ENCODE results near the gene PREPL. TPM values are rescaled to one million over a fixed set of nuclear protein-coding genes. Genes with fewer than 3 reads are reported as not detected.
A peak's percentile ranks its signal among the peaks of the same experiment; 100 is the strongest.

The PREPL gene
- total and polyA plus RNA-seq, 2 of the 13 experiments (the other 11 are each of a cell fraction or from before 2014, with no cell fraction given) = 19.7 to 34.3 TPM

DNA sequence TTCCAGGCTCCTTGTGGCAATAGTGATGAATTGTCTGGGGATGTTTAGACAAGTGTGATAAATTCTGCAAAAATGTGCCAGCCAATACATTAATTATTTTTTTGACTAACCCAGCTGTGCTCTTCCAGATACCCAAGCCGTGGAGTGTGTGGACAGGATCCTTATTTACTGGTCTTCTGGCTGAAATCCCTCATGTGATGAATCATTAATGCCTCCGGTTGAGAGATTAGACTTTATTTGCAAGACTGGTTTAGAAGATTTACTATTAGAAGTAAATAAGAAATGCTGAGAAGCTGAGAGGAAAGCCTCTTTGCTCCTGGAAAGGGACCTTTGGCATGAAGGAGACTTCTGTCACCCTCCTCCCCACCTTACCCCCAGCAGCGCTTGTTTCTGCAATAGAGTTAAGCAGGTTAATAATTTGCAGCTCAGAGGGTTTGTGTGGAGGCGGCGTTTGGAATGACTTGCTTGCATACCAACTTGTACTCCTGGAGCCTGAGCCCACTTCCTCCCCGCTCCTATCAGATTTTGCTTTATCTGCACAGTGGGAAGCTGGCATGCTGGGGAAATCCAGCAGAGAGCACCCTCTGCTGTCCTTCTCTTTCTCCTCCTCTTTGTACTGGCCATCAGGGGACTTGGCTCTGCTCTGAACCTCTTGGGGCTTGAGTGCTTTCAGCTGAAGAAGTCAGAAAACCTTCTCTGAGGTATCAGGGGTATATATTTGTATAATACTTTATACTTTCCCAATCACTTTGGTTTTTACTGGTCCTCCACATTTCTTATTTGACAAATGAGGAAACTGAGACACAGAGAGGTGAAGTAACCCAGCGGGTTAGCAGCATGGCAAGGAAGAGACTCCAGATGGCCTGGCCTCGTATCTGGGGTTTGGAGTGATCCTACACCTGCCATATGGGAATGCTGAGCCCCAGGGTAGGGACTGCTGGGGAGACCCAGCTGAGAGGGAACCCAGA lies 69.7 kb downstream of the PREPL start (continued):
- TF ChIP-seq ZNF672 (CRISPR knock-in tag; IDR thresholded peaks at IDR 0.05) = no peak
- 0 out of 2 replicates have a peak, but pooled peaks have one; percentile 32 for TF ChIP-seq ZNF142 (CRISPR knock-in tag; IDR thresholded peaks at IDR 0.05)
- peak; percentile 71; the same call in 1 of the 2 replicates for TF ChIP-seq HOMEZ (CRISPR knock-in tag; IDR thresholded peaks at IDR 0.05; ENCODE audit: low read depth)
- TF ChIP-seq KLF15 (CRISPR knock-in tag; IDR thresholded peaks at IDR 0.05; ENCODE audit: borderline replicate concordance) = no peak
- no peak for TF ChIP-seq ATF1 (CRISPR knock-in tag; IDR thresholded peaks at IDR 0.05)
- no peak for TF ChIP-seq SOX6 (IDR thresholded peaks at IDR 0.05)
- TF ChIP-seq SOX6 (CRISPR knock-in tag; IDR thresholded peaks at IDR 0.05) = peak; percentile 75
- no peak for TF ChIP-seq POLR2AphosphoS2 (IDR thresholded peaks at IDR 0.05; ENCODE audit: low read depth, low read length)
- no peak for TF ChIP-seq CREM (IDR thresholded peaks at IDR 0.05)
- no peak for TF ChIP-seq CREM (CRISPR knock-in tag; IDR thresholded peaks at IDR 0.05)
- TF ChIP-seq MYC (CRISPR knock-in tag; IDR thresholded peaks at IDR 0.05; ENCODE audit: borderline replicate concordance) = no peak
- TF ChIP-seq, protein P1, sequence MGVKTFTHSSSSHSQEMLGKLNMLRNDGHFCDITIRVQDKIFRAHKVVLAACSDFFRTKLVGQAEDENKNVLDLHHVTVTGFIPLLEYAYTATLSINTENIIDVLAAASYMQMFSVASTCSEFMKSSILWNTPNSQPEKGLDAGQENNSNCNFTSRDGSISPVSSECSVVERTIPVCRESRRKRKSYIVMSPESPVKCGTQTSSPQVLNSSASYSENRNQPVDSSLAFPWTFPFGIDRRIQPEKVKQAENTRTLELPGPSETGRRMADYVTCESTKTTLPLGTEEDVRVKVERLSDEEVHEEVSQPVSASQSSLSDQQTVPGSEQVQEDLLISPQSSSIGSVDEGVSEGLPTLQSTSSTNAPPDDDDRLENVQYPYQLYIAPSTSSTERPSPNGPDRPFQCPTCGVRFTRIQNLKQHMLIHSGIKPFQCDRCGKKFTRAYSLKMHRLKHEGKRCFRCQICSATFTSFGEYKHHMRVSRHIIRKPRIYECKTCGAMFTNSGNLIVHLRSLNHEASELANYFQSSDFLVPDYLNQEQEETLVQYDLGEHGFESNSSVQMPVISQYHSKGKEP (CRISPR knock-in tag; IDR thresholded peaks at IDR 0.05) = no peak
- TF ChIP-seq, protein P2, sequence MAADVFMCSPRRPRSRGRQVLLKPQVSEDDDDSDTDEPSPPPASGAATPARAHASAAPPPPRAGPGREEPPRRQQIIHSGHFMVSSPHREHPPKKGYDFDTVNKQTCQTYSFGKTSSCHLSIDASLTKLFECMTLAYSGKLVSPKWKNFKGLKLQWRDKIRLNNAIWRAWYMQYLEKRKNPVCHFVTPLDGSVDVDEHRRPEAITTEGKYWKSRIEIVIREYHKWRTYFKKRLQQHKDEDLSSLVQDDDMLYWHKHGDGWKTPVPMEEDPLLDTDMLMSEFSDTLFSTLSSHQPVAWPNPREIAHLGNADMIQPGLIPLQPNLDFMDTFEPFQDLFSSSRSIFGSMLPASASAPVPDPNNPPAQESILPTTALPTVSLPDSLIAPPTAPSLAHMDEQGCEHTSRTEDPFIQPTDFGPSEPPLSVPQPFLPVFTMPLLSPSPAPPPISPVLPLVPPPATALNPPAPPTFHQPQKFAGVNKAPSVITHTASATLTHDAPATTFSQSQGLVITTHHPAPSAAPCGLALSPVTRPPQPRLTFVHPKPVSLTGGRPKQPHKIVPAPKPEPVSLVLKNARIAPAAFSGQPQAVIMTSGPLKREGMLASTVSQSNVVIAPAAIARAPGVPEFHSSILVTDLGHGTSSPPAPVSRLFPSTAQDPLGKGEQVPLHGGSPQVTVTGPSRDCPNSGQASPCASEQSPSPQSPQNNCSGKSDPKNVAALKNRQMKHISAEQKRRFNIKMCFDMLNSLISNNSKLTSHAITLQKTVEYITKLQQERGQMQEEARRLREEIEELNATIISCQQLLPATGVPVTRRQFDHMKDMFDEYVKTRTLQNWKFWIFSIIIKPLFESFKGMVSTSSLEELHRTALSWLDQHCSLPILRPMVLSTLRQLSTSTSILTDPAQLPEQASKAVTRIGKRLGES (CRISPR knock-in tag; IDR thresholded peaks at IDR 0.05; ENCODE audit: borderline replicate concordance) = no peak
- TF ChIP-seq MYNN (CRISPR knock-in tag; IDR thresholded peaks at IDR 0.05; ENCODE audit: low read depth) = no peak
- TF ChIP-seq ZNF331 (CRISPR knock-in tag; IDR thresholded peaks at IDR 0.05) = peak; percentile 73
